Measurements from ENCODE around the gene CUX1. TPM values are rescaled to one million over a fixed set of nuclear protein-coding genes. Genes with fewer than 3 reads are reported as not detected.
"Not testable (repeated sequence)": the region's sequence is repeated elsewhere in the genome, so short reads cannot be mapped to it uniquely, and the experiment has no call there.

CUX1 gene
- total RNA-seq, 1 experiment from 2014 or later, result 92.4 TPM

- Histone ChIP-seq H3K27me3 (ENCODE audit: low read length) (no peaks in the 10 kb centered on the region), H2AFZ (ENCODE audit: low read length) (no peak overlapping the region), H4K20me1 (ENCODE audit: insufficient read depth, low read depth, low read length) (no peaks in the 10 kb centered on the region), H3K36me3 (ENCODE audit: insufficient read depth, low read length) (peaks cover 6% of the 10 kb centered on the region; the same call in 1 of the 2 replicates), H3K9me3 (ENCODE audit: low read length) (no peaks in the 10 kb centered on the region), H3K79me2 (ENCODE audit: low read length) (peaks cover 82% of the 10 kb centered on the region), H3K27ac (ENCODE audit: low read length) (no peak overlapping the region), H3K4me2 (ENCODE audit: low read depth, low read length, poor library complexity, severe bottlenecking) (no peak overlapping the region), H3K4me3 (ENCODE audit: low read length) (no peak overlapping the region), H3K9me2 (replicated peaks; ENCODE audit: insufficient read depth, low read length) (no peaks in the 10 kb centered on the region), H3K9ac (ENCODE audit: low read length) (no peak overlapping the region), H3K4me1 (ENCODE audit: low read length) (peaks cover 41% of the 10 kb centered on the region)
- no peak for DNase-seq
Measured at GRCh38 chr7:102046373-102047117, 229.1 kb downstream of the CUX1 start.

- no peak for DNase-seq
- Histone ChIP-seq H2AFZ (ENCODE audit: low read length) (no peak overlapping the region), H3K79me2 (ENCODE audit: low read length) (peaks cover 77% of the 10 kb centered on the region), H3K9me3 (ENCODE audit: low read length) (no peaks in the 10 kb centered on the region), H3K4me2 (ENCODE audit: low read depth, low read length, poor library complexity, severe bottlenecking) (no peak overlapping the region), H4K20me1 (ENCODE audit: insufficient read depth, low read depth, low read length) (no peaks in the 10 kb centered on the region), H3K36me3 (ENCODE audit: insufficient read depth, low read length) (peaks cover 6% of the 10 kb centered on the region; the same call in 1 of the 2 replicates), H3K27ac (ENCODE audit: low read length) (no peak overlapping the region), H3K27me3 (ENCODE audit: low read length) (no peaks in the 10 kb centered on the region), H3K4me3 (ENCODE audit: low read length) (no peak overlapping the region), H3K4me1 (ENCODE audit: low read length) (peaks cover 37% of the 10 kb centered on the region), H3K9ac (ENCODE audit: low read length) (no peak overlapping the region), H3K9me2 (replicated peaks; ENCODE audit: insufficient read depth, low read length) (no peaks in the 10 kb centered on the region)
Measured at GRCh38 chr7:102047167-102047566, 229.7 kb downstream of the CUX1 start.

GRCh38 chr7:102049765-102050164 lies 232.3 kb downstream of the CUX1 start:
- Histone ChIP-seq H3K36me3 (ENCODE audit: insufficient read depth, low read length) (peaks cover 10% of the 10 kb centered on the region; the same call in 1 of the 2 replicates), H3K4me3 (ENCODE audit: low read length) (no peak overlapping the region), H3K27me3 (ENCODE audit: low read length) (no peaks in the 10 kb centered on the region), H3K9me2 (replicated peaks; ENCODE audit: insufficient read depth, low read length) (no peaks in the 10 kb centered on the region), H3K27ac (ENCODE audit: low read length) (no peak overlapping the region), H3K79me2 (ENCODE audit: low read length) (peaks cover 77% of the 10 kb centered on the region), H3K4me2 (ENCODE audit: low read depth, low read length, poor library complexity, severe bottlenecking) (no peak overlapping the region), H2AFZ (ENCODE audit: low read length) (no peak overlapping the region), H3K9ac (ENCODE audit: low read length) (no peak overlapping the region), H4K20me1 (ENCODE audit: insufficient read depth, low read depth, low read length) (no peaks in the 10 kb centered on the region), H3K4me1 (ENCODE audit: low read length) (peaks cover 23% of the 10 kb centered on the region), H3K9me3 (ENCODE audit: low read length) (peaks cover 6% of the 10 kb centered on the region; the same call in 1 of the 2 replicates)
- no peak for DNase-seq

- H4K20me1 ChIP-seq (ENCODE audit: insufficient read depth, low read depth, low read length), result no peaks in the 10 kb centered on the region
- peaks cover 6% of the 10 kb centered on the region; the same call in 1 of the 2 replicates for H3K9me3 ChIP-seq (ENCODE audit: low read length)
- no peak for DNase-seq
- no peaks in the 10 kb centered on the region for H3K9me2 ChIP-seq (replicated peaks; ENCODE audit: insufficient read depth, low read length)
- H2AFZ ChIP-seq (ENCODE audit: low read length), result no peak overlapping the region
- peaks cover 10% of the 10 kb centered on the region for H3K36me3 ChIP-seq (ENCODE audit: insufficient read depth, low read length)
- no peak overlapping the region for H3K4me3 ChIP-seq (ENCODE audit: low read length)
- no peaks in the 10 kb centered on the region for H3K27me3 ChIP-seq (ENCODE audit: low read length)
- no peak overlapping the region for H3K27ac ChIP-seq (ENCODE audit: low read length)
- peaks cover 78% of the 10 kb centered on the region for H3K79me2 ChIP-seq (ENCODE audit: low read length)
- H3K9ac ChIP-seq (ENCODE audit: low read length), result no peak overlapping the region
- H3K4me1 ChIP-seq (ENCODE audit: low read length), result peaks cover 30% of the 10 kb centered on the region
- H3K4me2 ChIP-seq (ENCODE audit: low read depth, low read length, poor library complexity, severe bottlenecking), result no peak overlapping the region
Measured at GRCh38 chr7:102050864-102051460, 233.5 kb downstream of the CUX1 start.

- H2AFZ ChIP-seq (ENCODE audit: low read length); H3K27me3 ChIP-seq (ENCODE audit: low read length); H4K20me1 ChIP-seq (ENCODE audit: insufficient read depth, low read depth, low read length); H3K4me3 ChIP-seq (ENCODE audit: low read length); H3K36me3 ChIP-seq (ENCODE audit: insufficient read depth, low read length); DNase-seq; H3K27ac ChIP-seq (ENCODE audit: low read length); H3K9me3 ChIP-seq (ENCODE audit: low read length); H3K4me2 ChIP-seq (ENCODE audit: low read depth, low read length, poor library complexity, severe bottlenecking); H3K9me2 ChIP-seq (replicated peaks; ENCODE audit: insufficient read depth, low read length); H3K9ac ChIP-seq (ENCODE audit: low read length): not testable (repeated sequence)
- H3K79me2 ChIP-seq (ENCODE audit: low read length), result peaks cover 79% of the 10 kb centered on the region
- H3K4me1 ChIP-seq (ENCODE audit: low read length), result peaks cover 28% of the 10 kb centered on the region
Measured at GRCh38 chr7:102051736-102052135, 234.3 kb downstream of the CUX1 start.

GRCh38 chr7:102054158-102054557 lies 236.7 kb downstream of the CUX1 start:
- H3K36me3 ChIP-seq (ENCODE audit: insufficient read depth, low read length), result peaks cover 6% of the 10 kb centered on the region
- H2AFZ ChIP-seq (ENCODE audit: low read length), result no peak overlapping the region
- no peaks in the 10 kb centered on the region for H3K27me3 ChIP-seq (ENCODE audit: low read length)
- no peak overlapping the region for H3K4me2 ChIP-seq (ENCODE audit: low read depth, low read length, poor library complexity, severe bottlenecking)
- peaks cover 79% of the 10 kb centered on the region for H3K79me2 ChIP-seq (ENCODE audit: low read length)
- H3K9me3 ChIP-seq (ENCODE audit: low read length), result peaks cover 6% of the 10 kb centered on the region; the same call in 1 of the 2 replicates
- H3K27ac ChIP-seq (ENCODE audit: low read length), result peak overlapping the region; percentile 21; the same call in 1 of the 2 replicates
- no peak overlapping the region for H3K4me3 ChIP-seq (ENCODE audit: low read length)
- H3K4me1 ChIP-seq (ENCODE audit: low read length), result peaks cover 20% of the 10 kb centered on the region
- DNase-seq, result peak; percentile 59
- H4K20me1 ChIP-seq (ENCODE audit: insufficient read depth, low read depth, low read length), result no peaks in the 10 kb centered on the region
- no peaks in the 10 kb centered on the region for H3K9me2 ChIP-seq (replicated peaks; ENCODE audit: insufficient read depth, low read length)
- H3K9ac ChIP-seq (ENCODE audit: low read length), result no peak overlapping the region

GRCh38 chr7:102055181-102055976 lies 238.0 kb downstream of the CUX1 start:
- no peak overlapping the region for H2AFZ ChIP-seq (ENCODE audit: low read length)
- H3K27ac ChIP-seq (ENCODE audit: low read length), result peak overlapping the region; percentile 21; the same call in 1 of the 2 replicates
- H3K9me3 ChIP-seq (ENCODE audit: low read length), result peaks cover 6% of the 10 kb centered on the region; the same call in 1 of the 2 replicates
- DNase-seq, result no peak
- H3K9ac ChIP-seq (ENCODE audit: low read length), result no peak overlapping the region
- H3K4me2 ChIP-seq (ENCODE audit: low read depth, low read length, poor library complexity, severe bottlenecking), result peak overlapping the region; percentile 4
- peaks cover 20% of the 10 kb centered on the region for H3K4me1 ChIP-seq (ENCODE audit: low read length)
- no peaks in the 10 kb centered on the region for H3K9me2 ChIP-seq (replicated peaks; ENCODE audit: insufficient read depth, low read length)
- no peak overlapping the region for H3K4me3 ChIP-seq (ENCODE audit: low read length)
- H3K27me3 ChIP-seq (ENCODE audit: low read length), result no peaks in the 10 kb centered on the region
- peaks cover 3% of the 10 kb centered on the region; the same call in 1 of the 2 replicates for H3K36me3 ChIP-seq (ENCODE audit: insufficient read depth, low read length)
- no peaks in the 10 kb centered on the region for H4K20me1 ChIP-seq (ENCODE audit: insufficient read depth, low read depth, low read length)
- H3K79me2 ChIP-seq (ENCODE audit: low read length), result peaks cover 77% of the 10 kb centered on the region

- H3K27me3 ChIP-seq (ENCODE audit: low read length), result no peaks in the 10 kb centered on the region
- H4K20me1 ChIP-seq (ENCODE audit: insufficient read depth, low read depth, low read length), result no peaks in the 10 kb centered on the region
- DNase-seq, result no peak
- H3K4me1 ChIP-seq (ENCODE audit: low read length), result peaks cover 46% of the 10 kb centered on the region
- no peak overlapping the region for H3K27ac ChIP-seq (ENCODE audit: low read length)
- no peaks in the 10 kb centered on the region for H3K9me3 ChIP-seq (ENCODE audit: low read length)
- no peak overlapping the region for H3K4me2 ChIP-seq (ENCODE audit: low read depth, low read length, poor library complexity, severe bottlenecking)
- peaks cover 85% of the 10 kb centered on the region for H3K79me2 ChIP-seq (ENCODE audit: low read length)
- H3K36me3 ChIP-seq (ENCODE audit: insufficient read depth, low read length), result no peaks in the 10 kb centered on the region; the same call in 1 of the 2 replicates
- no peak overlapping the region for H3K4me3 ChIP-seq (ENCODE audit: low read length)
- H2AFZ ChIP-seq (ENCODE audit: low read length), result no peak overlapping the region
- H3K9ac ChIP-seq (ENCODE audit: low read length), result no peak overlapping the region
- H3K9me2 ChIP-seq (replicated peaks; ENCODE audit: insufficient read depth, low read length), result no peaks in the 10 kb centered on the region
Measured at GRCh38 chr7:102059524-102059923, 242.1 kb downstream of the CUX1 start.

Data from Karpas-422 (cell line).